GM21619 (cell line): Measurements from ENCODE around the gene E4F1.
"Not testable (repeated sequence)": the region's sequence is repeated elsewhere in the genome, so short reads cannot be mapped to it uniquely, and the experiment has no call there.

ENCODE experiments used
- ATAC-seq: cut with Tn5 transposase; IDR thresholded peaks from one replicate; pipeline ENCODE4 v1.9.1; 2021; ENCODE audit not compliant: unreplicated experiment

The E4F1 gene

DNA sequence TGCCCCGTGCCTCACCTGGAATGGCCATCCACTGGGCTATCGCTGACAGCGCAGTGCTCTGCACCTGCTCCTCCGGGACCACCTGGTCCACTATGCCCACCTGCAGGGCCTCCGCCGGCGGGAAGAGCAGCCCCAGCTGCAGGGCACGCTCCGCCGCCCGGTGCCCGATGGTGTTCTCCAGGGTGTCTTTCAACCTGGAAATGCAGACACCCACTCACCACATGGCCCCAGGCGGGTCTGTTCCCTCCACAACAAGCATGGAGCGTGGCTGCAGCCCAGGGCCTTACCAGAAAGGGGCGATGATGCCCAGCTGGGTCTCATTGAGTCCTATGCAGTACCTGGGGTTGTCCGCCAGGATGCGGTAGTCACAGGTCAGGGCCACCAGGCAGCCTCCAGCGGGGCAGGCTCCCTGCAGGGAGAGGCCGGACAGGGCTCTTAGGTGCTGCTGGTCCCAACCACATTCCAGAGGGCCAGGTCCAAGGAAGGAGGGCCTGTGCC lies 19.7 kb downstream of the E4F1 start:
- no peak for ATAC-seq

- no peak for ATAC-seq
These were observed 20.4 kb downstream of the E4F1 start for GRCh38 chr16:2243781-2244180.

DNA sequence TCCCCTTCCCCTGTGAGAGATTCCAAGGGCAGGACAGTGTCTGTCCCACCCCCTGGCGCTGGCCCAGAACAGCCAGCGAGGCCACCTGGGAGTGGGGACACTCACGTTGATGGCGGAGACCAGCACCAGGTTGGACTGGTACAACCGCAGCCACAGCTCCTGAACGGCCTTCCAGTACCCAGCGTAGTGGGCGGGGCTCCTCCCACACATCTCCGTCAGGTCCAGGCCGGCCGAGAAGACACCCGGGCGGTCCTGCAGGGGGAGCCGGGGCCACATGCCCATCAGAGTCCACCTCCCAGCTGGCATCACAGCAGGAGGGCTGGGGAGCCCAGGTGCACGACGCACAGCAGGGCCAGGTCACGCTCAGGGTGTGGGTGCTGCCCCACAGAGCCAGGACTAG lies 20.9 kb downstream of the E4F1 start:
- ATAC-seq = no peak

DNA sequence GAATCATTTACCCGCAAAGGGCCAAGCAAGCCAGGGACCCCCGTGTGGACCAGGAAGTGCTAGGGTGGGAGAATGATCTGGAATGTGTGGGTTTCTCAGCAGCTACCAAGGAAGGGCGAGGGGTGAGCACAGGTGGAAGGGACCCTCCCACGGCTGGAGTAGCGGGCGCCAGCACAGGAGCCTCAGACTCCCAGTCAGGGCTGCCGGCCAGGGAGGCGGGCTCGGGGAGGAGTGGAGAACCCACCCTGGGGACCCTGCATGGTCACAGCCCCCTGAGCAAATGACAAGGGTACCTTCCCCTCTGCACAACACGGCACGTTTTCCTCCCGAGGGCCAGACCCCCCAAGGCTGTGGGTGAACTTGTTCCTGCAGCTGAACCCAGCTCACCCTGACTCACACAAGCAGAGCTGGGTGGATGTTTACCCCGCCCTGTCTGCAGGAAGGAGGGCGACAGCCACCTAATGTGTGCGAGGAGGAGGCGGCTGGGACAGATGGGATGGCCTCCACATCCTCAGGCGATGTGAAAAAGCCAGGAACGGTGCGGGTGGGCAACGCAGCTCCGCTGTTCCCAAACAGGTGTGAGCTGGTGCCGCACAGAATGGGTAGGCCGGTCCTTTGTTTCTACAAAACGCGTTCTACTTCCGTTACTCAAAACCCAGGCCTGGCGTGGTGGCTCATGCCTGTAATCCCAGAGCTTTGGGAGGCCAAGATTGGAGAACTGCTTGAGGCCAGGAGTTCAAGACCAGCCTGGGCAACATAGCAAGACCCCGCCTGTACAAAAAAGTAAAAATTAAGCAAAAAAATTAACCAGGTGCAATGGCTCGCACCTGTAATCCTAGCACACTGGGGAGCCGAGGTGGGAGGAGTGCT lies 21.8 kb downstream of the E4F1 start:
- no peak for ATAC-seq

- no peak for ATAC-seq
These were observed 23.0 kb downstream of the E4F1 start for GRCh38 chr16:2246301-2246885.

- no peak for ATAC-seq
These were observed 27.4 kb downstream of the E4F1 start for GRCh38 chr16:2250652-2251295.

- peak; percentile 88 for ATAC-seq
These were observed 28.1 kb downstream of the E4F1 start, which contains the start of gene ECI1 for GRCh38 chr16:2251296-2252111. TSS of gene ECI1 (minus strand) at chr16:2251587. CDS start at chr16:2251566, 21 bp downstream.

GRCh38 chr16:2252806-2253148 lies 29.4 kb downstream of the E4F1 start:
- ATAC-seq = no peak

- no peak for ATAC-seq
These were observed 29.9 kb downstream of the E4F1 start for GRCh38 chr16:2253293-2253692.

DNA sequence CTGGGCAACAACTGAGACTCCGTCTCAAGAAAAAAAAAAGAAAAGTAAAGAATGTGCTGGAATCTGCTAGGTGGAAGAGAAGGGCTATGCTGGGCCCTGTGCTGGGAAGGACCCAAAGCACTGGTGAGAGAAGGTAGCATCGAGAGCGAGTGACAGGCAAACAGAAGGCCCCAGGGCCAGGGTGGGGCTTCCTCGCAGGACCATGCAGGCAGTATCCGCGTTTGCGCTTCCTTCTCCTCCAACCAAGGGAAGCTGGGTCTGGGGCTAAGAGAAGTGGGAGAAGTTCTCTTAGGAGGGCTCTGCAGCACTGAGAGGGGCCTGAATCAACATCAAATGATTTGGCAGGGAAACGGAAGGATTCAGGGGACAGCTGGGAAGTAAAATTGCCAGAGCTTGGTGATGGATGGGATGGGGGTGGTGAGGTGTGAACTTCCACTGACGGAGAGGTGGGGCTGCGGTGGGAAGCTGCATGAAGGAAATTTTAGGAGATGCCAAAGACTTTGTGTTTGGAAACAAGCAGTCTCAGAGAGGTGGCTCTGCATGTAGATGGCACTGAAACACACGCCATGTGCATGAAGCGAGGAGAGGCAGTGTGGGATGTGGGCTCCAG lies 33.2 kb downstream of the E4F1 start:
- ATAC-seq = no peak

GRCh38 chr16:2257726-2258125 lies 34.3 kb downstream of the E4F1 start:
- no peak for ATAC-seq

DNA sequence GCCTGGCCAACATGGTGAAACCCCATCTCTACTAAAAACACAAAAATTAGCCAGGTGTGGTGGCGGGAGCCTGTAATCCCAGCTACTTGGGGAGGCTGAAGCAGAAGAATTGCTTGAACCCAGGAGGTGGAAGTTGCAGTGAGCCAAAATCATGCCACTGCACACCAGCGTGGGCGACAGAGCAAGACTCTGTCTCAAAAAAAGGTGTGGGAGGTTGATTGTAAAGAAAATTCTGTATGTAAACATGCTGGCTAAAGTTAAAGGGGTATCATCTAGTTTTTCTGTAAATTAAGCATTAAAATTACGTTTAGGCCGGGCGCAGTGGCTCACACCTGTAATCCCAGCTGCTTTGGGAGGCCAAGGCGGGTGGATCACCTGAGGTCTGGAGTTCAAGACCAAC lies 35.1 kb downstream of the E4F1 start:
- not testable (repeated sequence) for ATAC-seq

GRCh38 chr16:2260250-2260649 lies 36.9 kb downstream of the E4F1 start:
- no peak for ATAC-seq

GRCh38 chr16:2263026-2263425 lies 39.6 kb downstream of the E4F1 start:
- not testable (repeated sequence) for ATAC-seq

GRCh38 chr16:2266887-2267286 lies 43.5 kb downstream of the E4F1 start:
- not testable (repeated sequence) for ATAC-seq

GRCh38 chr16:2267505-2267912 lies 44.1 kb downstream of the E4F1 start:
- peak; percentile 60 for ATAC-seq

GRCh38 chr16:2267913-2268666 lies 44.7 kb downstream of the E4F1 start, which contains the start of gene RNPS1:
TSS of gene RNPS1 (minus strand) at chr16:2268126. CDS start at chr16:2264643, 3,483 bp downstream.
- peak; percentile 63 for ATAC-seq

GRCh38 chr16:2270070-2270462 lies 46.7 kb downstream of the E4F1 start:
- ATAC-seq = no peak

DNA sequence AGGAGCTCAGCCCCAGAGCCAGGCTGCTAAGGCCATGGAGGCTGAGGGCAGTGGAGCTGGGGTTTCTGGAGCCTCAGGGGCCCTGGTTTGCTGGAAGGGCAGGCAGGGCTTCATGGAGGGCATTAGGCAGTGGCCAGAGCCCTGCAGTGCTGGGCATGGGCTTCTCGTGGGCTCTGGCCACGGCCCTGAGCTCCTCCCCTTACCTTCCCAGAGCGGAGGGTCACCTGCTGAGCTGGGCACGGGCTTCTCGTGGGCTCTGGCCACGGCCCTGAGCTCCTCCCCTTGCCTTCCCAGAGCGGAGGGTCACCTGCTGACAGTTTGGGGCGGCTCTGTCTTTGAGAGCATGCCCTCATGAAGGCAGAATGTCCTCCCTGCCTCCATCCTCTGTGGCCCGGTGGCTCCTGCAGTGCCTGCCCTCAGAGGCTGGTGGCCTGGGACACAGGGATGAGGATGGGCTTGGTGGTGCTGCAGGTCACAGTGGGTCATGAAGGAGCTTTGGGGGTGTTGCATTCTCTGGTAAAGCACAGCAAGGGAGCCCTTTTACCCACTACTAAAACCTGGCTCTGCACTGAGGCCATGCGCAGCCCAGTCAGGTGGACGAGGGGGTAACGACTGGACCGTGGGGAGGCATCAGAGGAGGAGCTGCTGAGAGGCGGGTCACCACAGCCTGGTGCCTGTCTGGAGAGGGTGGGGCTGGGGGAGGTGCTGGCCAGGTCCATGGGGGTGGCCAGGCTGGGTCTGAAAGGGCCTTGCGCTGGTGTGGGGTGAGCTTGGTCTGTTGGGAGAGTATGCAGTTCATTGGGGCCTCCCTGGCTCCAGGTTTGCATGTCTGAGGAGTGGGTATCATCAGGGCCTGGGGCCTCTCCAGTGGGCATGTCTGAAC lies 47.4 kb downstream of the E4F1 start:
- ATAC-seq = no peak
